CD4-positive, alpha-beta T cell (primary cell): Measurements from ENCODE around the gene RNF6. TPM values are rescaled to one million over a fixed set of nuclear protein-coding genes. Genes with fewer than 3 reads are reported as not detected.

Experiments used
- ATAC-seq: fragments of 200-7000 bp; cut with Tn5 transposase; one replicate; pipeline ENCODE4 v1.10.0; 2022; ENCODE audit warnings: mild to moderate bottlenecking; ENCODE audit not compliant: poor library complexity
- CTCF ChIA-PET: fragments of 350-600 bp; sonication (Branson Sonifier 250); formaldehyde crosslinking; loops from one replicate; lab custom pipeline; 2021; ENCODE audit warnings: antibody characterized with exemption, inconsistent platforms; lab: Charles Lee
- POLR2A ChIA-PET: fragments of 350-600 bp; sonication (Branson Sonifier 250); formaldehyde crosslinking; loops from one replicate; lab custom pipeline; 2021; ENCODE audit warnings: antibody characterized with exemption, inconsistent platforms; lab: Charles Lee
- DNase-seq, 14 experiments: peaks; one replicate each; pipeline ENCODE4 v3.0.0-alpha.2; 2013 to 2020; ENCODE audit warnings: mixed read lengths in 2 of 14
- H3K27ac ChIP-seq, 2 donors: one replicate each; pipeline versions ENCODE4 v1.5.1 to v1.7.0; 2013; ENCODE audit warnings: low read length in 2 of 2, low read depth in 1 of 2, mild to moderate bottlenecking in 1 of 2
- H3K27me3 ChIP-seq, 2 experiments: 1 replicate in 1 of 2; 2 replicates in 1 of 2; pipeline versions ENCODE4 v1.6.1 to v1.7.0; 2013; ENCODE audit warnings: low read length in 2 of 2, control low read depth in 1 of 2, mild to moderate bottlenecking in 1 of 2, moderate library complexity in 1 of 2; ENCODE audit not compliant: insufficient read depth in 2 of 2, control insufficient read depth in 1 of 2
- H3K36me3 ChIP-seq: one replicate; pipeline ENCODE4 v1.6.1; 2013; ENCODE audit warnings: low read length, control low read depth; ENCODE audit not compliant: insufficient read depth
- H3K4me1 ChIP-seq: one replicate; pipeline ENCODE4 v1.6.1; 2013; ENCODE audit warnings: low read length, control low read depth; ENCODE audit not compliant: insufficient read depth
- H3K4me3 ChIP-seq: one replicate; pipeline ENCODE4 v1.5.1; 2013; ENCODE audit warnings: mild to moderate bottlenecking, low read length, moderate library complexity
- H3K9me3 ChIP-seq, 2 experiments: 1 replicate in 1 of 2; 2 replicates in 1 of 2; pipeline versions ENCODE4 v1.6.1 to v1.7.0; 2013; ENCODE audit warnings: low read length in 2 of 2, mild to moderate bottlenecking in 2 of 2, control low read depth in 1 of 2, moderate library complexity in 1 of 2; ENCODE audit not compliant: control insufficient read depth in 1 of 2, insufficient read depth in 1 of 2
- H3K27ac Mint-ChIP-seq: one replicate; pipeline ENCODE4 v1.8.0; 2020; ENCODE audit warnings: mixed read lengths
- H3K27me3 Mint-ChIP-seq: one replicate; pipeline ENCODE4 v1.8.0; 2021; ENCODE audit warnings: mixed read lengths
- H3K36me3 Mint-ChIP-seq: one replicate; pipeline ENCODE4 v1.8.0; 2021; ENCODE audit warnings: low read depth, mixed read lengths
- H3K4me1 Mint-ChIP-seq: one replicate; pipeline ENCODE4 v1.8.0; 2021; ENCODE audit warnings: low read depth, mixed read lengths
- H3K4me3 Mint-ChIP-seq: one replicate; pipeline ENCODE4 v1.8.0; 2020; ENCODE audit warnings: mild to moderate bottlenecking, mixed read lengths
- H3K9me3 Mint-ChIP-seq: one replicate; pipeline ENCODE4 v1.8.0; 2020; ENCODE audit warnings: mixed read lengths
- CTCF ChIP-seq: fragments of 200-600 bp; IDR thresholded peaks from one replicate; pipeline ENCODE4 v1.8.0; 2022; ENCODE audit warnings: antibody characterized with exemption, mild to moderate bottlenecking
- intact Hi-C, 2 experiments: fragments of 100-400 bp; cut with DNase I in 1 of 2; cut with micrococcal nuclease in 1 of 2; formaldehyde crosslinking; loops; one replicate each; pipeline versions ENCODE4 v1.15.1 to v1.9.0; 2023 to 2025; cut with DNase I, micrococcal nuclease
- polyA plus RNA-seq, 2 donors: library from polyadenylated mRNA; unstranded; fragments of 120-200 nt; gene quantifications; one replicate each; pipeline ENCODE4 v1.2.1, GENCODE V29; 2013
- total RNA-seq, 174 experiments: library from RNA in 2 of 174; stranded (reverse) in 2 of 174; gene quantifications; one replicate each; pipeline ENCODE4 v1.2.3 and lab custom pipeline; 2021 to 2026

Gene RNF6
- 10 to 100 TPM; 46.5 to 49.5 TPM for total RNA-seq
- 35.9 TPM for polyA plus RNA-seq (2013, experiment 1 of 2)
- 39.3 TPM for polyA plus RNA-seq (2013, experiment 2 of 2)
- 55.9 to 190 (median 108) reads per million in 172 experiments for total RNA-seq (lab: John Stamatoyannopoulos, UW)

DNA sequence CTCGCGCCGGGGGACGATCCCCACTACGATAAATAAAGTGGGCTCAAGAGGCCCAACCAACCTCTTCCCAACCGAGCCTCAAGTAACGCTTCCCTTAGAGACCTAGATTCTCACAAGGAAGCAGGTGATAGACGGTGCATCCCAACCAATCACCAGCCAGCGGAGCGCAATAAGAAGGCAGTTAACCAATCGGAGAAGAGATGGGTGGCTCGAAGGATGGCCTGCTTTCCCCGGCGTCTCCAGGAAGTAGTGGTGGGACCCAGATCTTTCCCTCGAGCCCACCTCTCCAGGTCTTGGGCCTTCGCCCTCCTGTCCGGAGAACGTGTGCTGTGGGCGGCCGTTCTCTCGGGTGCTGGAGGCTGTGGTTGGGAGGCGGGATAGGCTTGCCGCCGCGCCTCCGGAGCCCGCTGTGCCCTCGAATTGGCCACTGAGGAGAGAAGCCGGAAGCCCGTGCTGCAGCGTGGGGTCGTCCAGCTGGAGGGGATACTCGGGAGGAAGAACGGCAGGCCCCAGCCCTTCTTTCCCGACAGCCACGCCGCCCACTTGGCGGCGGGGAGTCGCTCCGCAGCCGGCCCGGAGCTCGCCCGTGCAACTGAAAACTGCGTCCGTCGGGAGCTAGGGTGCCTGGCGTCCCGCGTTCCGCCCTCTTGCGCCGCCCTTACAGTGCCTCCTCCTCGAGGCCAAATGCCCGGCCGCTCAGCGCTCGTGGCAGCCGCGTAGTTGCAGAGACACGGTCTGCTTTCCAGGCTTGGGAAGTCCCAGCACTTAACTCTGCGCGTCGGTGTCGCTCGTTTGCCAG lies at the start of gene RNF6:
Gene RNF6, minus strand, starts transcription at position 594 of the 799 bp plus-strand sequence. CDS start 2,665 bp downstream, outside the sequence.
- H3K4me3 ChIP-seq = peak within 1 kb of the TSS; percentile 84
- Mint-ChIP-seq H3K27me3 (no peaks in the 10 kb centered on the region), H3K27ac (peak within 1 kb of the TSS; percentile 89), H3K4me3 (peak within 1 kb of the TSS; percentile 99), H3K36me3 (peaks cover 43% of the 10 kb centered on the region), H3K4me1 (peaks cover 46% of the 10 kb centered on the region), H3K9me3 (no peaks in the 10 kb centered on the region)
- DNase-seq (peak; percentile 75 to 96 (median 84)), ATAC-seq (peak; percentile 94)
- H3K27me3 ChIP-seq = no peaks in the 10 kb centered on the region
- intact Hi-C loops = loop anchor here (1.0 to 10.0 kb wide), 4 partner anchors 32 to 1033 kb away; partner anchors contain the start of genes CDK8 (in 2 of the 2) and RPL21 (in 1 of the 2)
- no peaks in the 10 kb centered on the region for H3K9me3 ChIP-seq
- peak within 1 kb of the TSS; percentile 96 for H3K27ac ChIP-seq
- peaks cover 33% of the 10 kb centered on the region for H3K36me3 ChIP-seq
- ChIA-PET POLR2A (interaction anchor here (0.7 to 2.6 kb wide), 15 partner anchors 8 to 920 kb away, joined by 3 to 52 read pairs (median 4); no protein-coding TSS in a partner anchor), CTCF (interaction anchor here (0.8 to 8.6 kb wide), 3 partner anchors 34 to 36 kb away, joined by 4 to 51 read pairs (median 4); no protein-coding TSS in a partner anchor)
- H3K4me1 ChIP-seq = peaks cover 17% of the 10 kb centered on the region
- TF ChIP-seq CTCF = no peak

- Histone ChIP-seq H3K27ac (no peak overlapping the region), H3K27me3 (no peaks in the 10 kb centered on the region), H3K9me3 (no peaks in the 10 kb centered on the region), H3K4me1 (peaks cover 4% of the 10 kb centered on the region), H3K36me3 (no peaks in the 10 kb centered on the region), H3K4me3 (no peak overlapping the region)
- ATAC-seq (no peak), DNase-seq (no peak)
- ChIA-PET CTCF (no interaction called here), POLR2A (no interaction called here)
- no peaks in the 10 kb centered on the region for H3K9me3 Mint-ChIP-seq
- no peaks in the 10 kb centered on the region for H3K36me3 Mint-ChIP-seq
- peaks cover 43% of the 10 kb centered on the region for H3K4me1 Mint-ChIP-seq
- intact Hi-C loops = no loop called here
- H3K27ac Mint-ChIP-seq = no peak overlapping the region
- TF ChIP-seq CTCF = no peak
- H3K4me3 Mint-ChIP-seq = no peak overlapping the region
- no peaks in the 10 kb centered on the region for H3K27me3 Mint-ChIP-seq
Observed at GRCh38 chr13:26270707-26271106, 48.6 kb upstream of the RNF6 start.

DNA sequence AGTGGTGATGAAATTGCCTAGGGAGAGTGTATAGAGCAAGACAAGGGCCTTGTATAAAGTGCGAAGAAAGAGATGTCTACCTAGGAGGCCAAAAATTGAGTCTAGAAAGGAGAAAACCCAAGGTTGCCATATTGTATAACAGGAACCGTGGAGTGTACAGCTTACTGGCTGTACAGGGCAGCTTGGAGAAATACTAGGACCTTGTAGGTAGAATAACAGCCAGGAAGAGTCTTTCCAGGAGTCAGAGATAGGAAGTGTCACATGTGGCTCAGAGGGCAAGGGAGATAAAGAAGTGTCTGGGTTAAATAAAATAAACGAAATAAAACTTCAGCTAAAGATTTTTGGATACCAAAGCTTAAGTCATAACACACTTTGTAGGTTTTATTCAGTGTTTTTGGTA lies 44.2 kb upstream of the RNF6 start:
- no peak for ATAC-seq
- H3K36me3 Mint-ChIP-seq = no peaks in the 10 kb centered on the region
- H3K9me3 Mint-ChIP-seq = no peaks in the 10 kb centered on the region
- H3K27ac ChIP-seq = no peak overlapping the region
- no peak overlapping the region for H3K4me3 Mint-ChIP-seq
- no peak for TF ChIP-seq CTCF
- intact Hi-C loops = no loop called here
- peaks cover 54% of the 10 kb centered on the region for H3K4me1 Mint-ChIP-seq
- H3K27me3 Mint-ChIP-seq = no peaks in the 10 kb centered on the region
- H3K9me3 ChIP-seq = peaks cover 0 to 8% of the 10 kb centered on the region in 2 experiments
- no peak overlapping the region for H3K27ac Mint-ChIP-seq
- no peak for DNase-seq
- ChIA-PET CTCF (no interaction called here), POLR2A (interaction anchor here (1.1 kb wide), 1 partner anchor 12 kb away, joined by 3 read pairs; no protein-coding TSS in a partner anchor)
- no peaks in the 10 kb centered on the region for H3K36me3 ChIP-seq
- no peaks in the 10 kb centered on the region for H3K27me3 ChIP-seq
- no peak overlapping the region for H3K4me3 ChIP-seq
- H3K4me1 ChIP-seq = peaks cover 4% of the 10 kb centered on the region
